Activated naive CD8-positive, alpha-beta T cell treated with anti-CD3 and anti-CD28 coated beads, Interleukin-2, amount 10 ng/mL, durations not matched to agents 7 days and 5 days (primary cell): ENCODE measurements around the gene PIR. TPM values are rescaled to one million over a fixed set of nuclear protein-coding genes. Genes with fewer than 3 reads are reported as not detected.

Experiments
- ATAC-seq: fragments of 150-1000 bp; cut with Tn5 transposase; one replicate; pipeline ENCODE4 v1.10.0; 2021; ENCODE audit warnings: low read depth, moderate library complexity
- POLR2A ChIA-PET: fragments of 350-600 bp; sonication (Branson Sonifier 250); formaldehyde crosslinking; loops from one replicate; lab custom pipeline; 2021; ENCODE audit warnings: antibody characterized with exemption; lab: Charles Lee
- DNase-seq: peaks from one replicate; pipeline ENCODE4 v3.0.0; 2021
- H3K27ac Mint-ChIP-seq: one replicate; pipeline ENCODE4 v1.8.0; 2022; ENCODE audit warnings: mild to moderate bottlenecking, mixed read lengths
- H3K27me3 Mint-ChIP-seq: one replicate; pipeline ENCODE4 v1.8.0; 2022; ENCODE audit warnings: mild to moderate bottlenecking, moderate library complexity, mixed read lengths
- H3K36me3 Mint-ChIP-seq: one replicate; pipeline ENCODE4 v1.8.0; 2021; ENCODE audit warnings: mild to moderate bottlenecking, mixed read lengths
- H3K4me1 Mint-ChIP-seq: one replicate; pipeline ENCODE4 v1.8.0; 2021; ENCODE audit warnings: mixed read lengths
- H3K4me3 Mint-ChIP-seq: one replicate; pipeline ENCODE4 v1.8.0; 2022; ENCODE audit warnings: mild to moderate bottlenecking, moderate library complexity, mixed read lengths
- H3K9me3 Mint-ChIP-seq: one replicate; pipeline ENCODE4 v1.8.0; 2021; ENCODE audit warnings: mixed read lengths
- total RNA-seq, 2 experiments: library from RNA; stranded (reverse); gene quantifications; one replicate each; pipeline ENCODE4 v1.2.3, GENCODE V29; 2021

PIR gene
- 1 to 10 TPM; 1.4 to 2.4 TPM for total RNA-seq

DNA sequence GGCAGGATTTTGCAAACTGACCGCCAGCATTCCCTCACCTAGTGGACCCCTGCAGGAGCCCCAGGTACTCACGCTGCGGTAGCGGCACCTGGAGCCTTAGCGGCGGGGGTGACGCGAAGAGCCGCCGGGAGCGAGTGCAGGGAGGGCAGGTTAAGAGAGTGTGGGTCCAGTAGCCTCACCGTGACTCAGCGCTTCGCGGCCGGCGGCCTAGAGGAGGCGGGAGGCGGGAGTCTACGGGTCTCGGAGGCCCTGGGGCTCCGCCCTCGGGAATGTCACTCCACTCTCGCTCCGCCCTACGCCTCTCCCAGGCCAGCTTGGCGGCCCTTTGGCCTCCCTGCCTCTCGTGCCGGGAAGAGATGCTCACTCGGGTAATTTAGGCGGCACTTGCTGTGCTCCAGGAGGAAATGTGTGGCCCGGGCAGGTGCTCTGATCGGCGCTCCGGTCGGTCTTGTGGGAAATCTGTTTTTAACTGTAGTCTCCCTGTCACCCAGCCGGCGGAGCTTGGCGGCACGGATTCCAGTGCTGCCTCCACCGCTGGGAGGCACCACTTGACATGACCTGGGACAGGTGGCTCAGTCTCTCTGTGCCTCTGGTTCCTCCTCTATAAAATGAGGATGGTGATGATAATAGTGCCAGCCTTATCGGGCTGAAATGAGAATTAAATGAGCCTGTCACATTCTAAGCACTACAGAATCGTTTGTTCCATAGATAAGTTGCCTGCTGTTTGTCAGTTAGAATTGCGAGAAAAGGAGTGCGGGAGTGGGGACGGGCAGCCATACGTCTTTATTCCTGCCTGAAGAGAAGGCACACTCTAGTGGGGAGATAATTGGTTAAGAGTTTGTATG, at the start of gene PIR:
Gene PIR (minus strand): TSS at position 216 of the 845 bp plus-strand sequence. CDS start 2,076 bp downstream, outside the sequence.
- Mint-ChIP-seq H3K36me3 (peaks cover 2% of the 10 kb centered on the region), H3K27ac (peak within 1 kb of the TSS; percentile 7), H3K4me1 (peaks cover 8% of the 10 kb centered on the region), H3K4me3 (peak within 1 kb of the TSS; percentile 81), H3K27me3 (peaks cover 8% of the 10 kb centered on the region), H3K9me3 (no peaks in the 10 kb centered on the region)
- ATAC-seq: peak; percentile 91
- POLR2A ChIA-PET: no interaction called here
- DNase-seq: peak; percentile 56

DNA sequence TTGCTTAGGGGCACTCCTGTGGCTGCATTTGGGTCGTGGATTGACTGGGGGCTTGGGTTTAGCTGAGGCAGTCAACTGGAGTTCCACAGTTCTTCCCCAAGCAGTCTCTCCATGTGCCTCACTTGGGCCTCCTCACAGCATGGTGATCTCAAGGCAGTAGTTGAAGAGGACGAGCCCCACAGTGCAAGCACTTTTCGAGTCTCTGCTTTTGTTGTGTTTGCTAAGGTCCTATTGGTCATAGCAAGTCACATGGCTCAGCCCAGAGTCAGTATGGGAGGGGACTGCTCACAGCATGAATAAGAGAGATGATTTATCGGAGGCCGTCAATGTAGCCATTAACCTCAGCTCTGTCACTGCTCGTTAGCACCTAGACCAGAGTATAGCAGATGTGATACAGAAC, 37.2 kb upstream of the PIR start:
- ATAC-seq (no peak), DNase-seq (no peak)
- H3K36me3 Mint-ChIP-seq: no peaks in the 10 kb centered on the region
- POLR2A ChIA-PET: no interaction called here
- H3K27me3 Mint-ChIP-seq: peaks cover 3% of the 10 kb centered on the region
- no peaks in the 10 kb centered on the region for H3K4me1 Mint-ChIP-seq
- no peak overlapping the region for H3K4me3 Mint-ChIP-seq
- no peaks in the 10 kb centered on the region for H3K9me3 Mint-ChIP-seq
- no peak overlapping the region for H3K27ac Mint-ChIP-seq

DNA sequence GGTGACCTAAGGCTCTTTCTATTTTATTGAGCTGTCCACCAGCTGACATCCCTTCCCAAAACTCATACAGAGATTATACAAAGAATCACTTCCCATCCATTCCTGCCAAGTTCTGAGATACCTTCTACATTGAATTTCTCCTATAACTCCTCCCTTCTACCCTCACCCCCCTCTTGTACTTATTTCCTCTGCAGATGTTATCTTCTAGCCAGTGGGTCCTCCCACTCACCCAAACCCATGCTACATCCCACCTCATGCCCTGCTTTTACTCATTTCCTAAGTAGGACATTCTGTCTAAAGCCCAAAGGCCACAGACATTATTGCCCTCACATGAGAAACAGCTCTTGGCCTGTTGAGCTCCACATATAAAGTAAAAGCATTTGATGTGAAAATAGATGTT, 36.0 kb upstream of the PIR start:
- Mint-ChIP-seq H3K27ac (no peak overlapping the region), H3K4me1 (no peaks in the 10 kb centered on the region), H3K36me3 (no peaks in the 10 kb centered on the region), H3K27me3 (peaks cover 3% of the 10 kb centered on the region), H3K9me3 (no peaks in the 10 kb centered on the region), H3K4me3 (no peak overlapping the region)
- POLR2A ChIA-PET: no interaction called here
- ATAC-seq (no peak), DNase-seq (no peak)

DNA sequence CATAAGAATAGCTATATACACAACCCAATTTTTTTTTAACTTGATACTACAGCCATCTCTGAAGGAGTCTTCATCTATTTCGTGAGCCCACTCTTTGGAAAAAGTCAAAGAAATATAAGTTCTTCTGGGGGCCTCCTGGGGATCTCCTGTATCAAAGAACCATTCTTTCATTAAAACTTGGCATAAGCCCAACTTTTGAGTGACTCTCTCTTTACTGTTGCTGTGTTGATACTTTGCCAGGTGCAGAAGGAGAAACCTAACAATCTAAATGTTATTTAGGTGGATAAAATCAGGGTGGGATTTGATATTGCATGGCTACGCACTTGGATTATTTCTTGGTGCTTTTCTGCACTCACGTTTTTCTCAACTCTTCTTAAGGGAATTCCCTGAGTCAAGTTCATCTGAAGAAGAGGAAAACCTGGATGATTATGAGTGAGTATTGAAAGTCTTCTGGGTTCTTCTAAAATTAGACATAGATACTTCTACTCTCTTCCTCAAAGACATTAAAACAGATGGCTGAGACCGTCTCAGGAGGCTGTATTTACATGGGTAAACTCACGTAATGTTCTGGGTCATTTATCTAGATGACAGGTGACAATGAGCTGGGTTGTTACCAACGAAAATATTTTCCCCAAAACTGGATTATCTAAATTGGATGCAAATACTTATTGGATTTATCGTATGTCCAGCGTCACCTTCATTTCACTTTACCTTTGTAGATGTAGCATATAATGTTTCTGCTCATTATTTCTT, 32.7 kb upstream of the PIR start:
- Mint-ChIP-seq H3K27me3 (peaks cover 4% of the 10 kb centered on the region), H3K9me3 (no peaks in the 10 kb centered on the region), H3K4me1 (no peaks in the 10 kb centered on the region), H3K27ac (no peak overlapping the region), H3K36me3 (no peaks in the 10 kb centered on the region), H3K4me3 (no peak overlapping the region)
- no peak for ATAC-seq
- DNase-seq: no peak
- POLR2A ChIA-PET: no interaction called here

DNA sequence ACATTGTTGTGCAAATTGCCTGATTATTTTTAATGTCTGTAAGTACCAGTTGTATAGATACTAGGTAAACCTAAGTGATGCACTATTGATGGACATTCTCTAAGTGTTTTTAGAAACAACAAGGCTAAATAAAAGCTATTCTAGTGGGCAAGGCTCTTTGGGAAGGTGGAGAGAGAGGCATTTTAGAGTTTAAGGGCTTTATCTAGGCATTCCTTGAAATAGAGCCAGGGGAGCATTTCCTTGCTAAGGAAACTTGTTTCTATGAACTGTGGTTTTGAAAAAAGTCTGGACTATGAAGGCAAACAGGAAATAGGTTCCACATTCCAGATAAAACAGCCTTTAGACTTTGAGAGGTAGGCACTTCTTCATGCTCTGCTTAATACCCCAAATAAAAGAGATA, 31.3 kb upstream of the PIR start:
- no peak overlapping the region for H3K27ac Mint-ChIP-seq
- ATAC-seq (no peak), DNase-seq (no peak)
- POLR2A ChIA-PET: no interaction called here
- no peaks in the 10 kb centered on the region for H3K36me3 Mint-ChIP-seq
- no peaks in the 10 kb centered on the region for H3K9me3 Mint-ChIP-seq
- no peaks in the 10 kb centered on the region for H3K4me1 Mint-ChIP-seq
- H3K4me3 Mint-ChIP-seq: no peak overlapping the region
- peaks cover 4% of the 10 kb centered on the region for H3K27me3 Mint-ChIP-seq

DNA sequence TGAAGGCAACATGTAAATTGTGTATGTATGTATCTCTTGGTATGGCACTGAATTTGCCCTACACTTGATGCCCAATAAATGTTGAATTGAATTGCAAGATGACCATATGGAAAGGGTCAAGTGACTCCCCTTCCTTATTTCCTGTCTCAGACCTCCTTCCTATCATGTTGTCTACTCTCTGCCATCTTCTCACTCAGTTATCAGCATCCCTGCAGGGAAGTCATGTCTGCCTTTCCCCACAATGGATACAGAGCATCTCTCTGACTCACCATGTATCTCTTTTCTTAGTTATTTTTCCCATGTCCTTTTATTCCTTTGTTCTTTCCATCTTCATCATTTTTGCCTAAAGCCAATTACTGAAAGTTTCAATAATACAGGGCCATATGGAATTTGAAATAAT, 30.0 kb upstream of the PIR start:
- ATAC-seq (no peak), DNase-seq (no peak)
- H3K36me3 Mint-ChIP-seq: no peaks in the 10 kb centered on the region
- no peaks in the 10 kb centered on the region for H3K9me3 Mint-ChIP-seq
- peaks cover 4% of the 10 kb centered on the region for H3K27me3 Mint-ChIP-seq
- H3K27ac Mint-ChIP-seq: no peak overlapping the region
- no peak overlapping the region for H3K4me3 Mint-ChIP-seq
- POLR2A ChIA-PET: no interaction called here
- no peaks in the 10 kb centered on the region for H3K4me1 Mint-ChIP-seq

DNA sequence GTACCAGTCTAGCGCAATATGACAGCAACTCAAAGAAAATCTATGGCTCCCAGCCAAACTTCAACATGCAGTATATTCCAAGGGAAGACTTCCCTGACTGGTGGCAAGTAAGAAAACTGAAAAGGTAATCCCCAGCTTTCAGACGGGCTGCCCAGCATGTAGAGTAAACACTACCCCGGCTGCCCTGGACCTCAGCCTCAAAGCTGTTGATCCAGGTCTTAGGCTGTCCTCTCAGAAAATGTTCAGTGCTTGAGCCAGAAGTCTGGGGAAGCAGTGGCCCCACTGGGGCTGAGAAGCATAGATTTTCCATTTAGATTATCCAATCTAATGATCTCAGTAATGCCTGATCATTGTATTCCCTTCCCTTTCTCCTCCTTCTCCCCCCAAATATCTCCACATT, 29.3 kb upstream of the PIR start:
- Mint-ChIP-seq H3K27ac (no peak overlapping the region), H3K4me3 (no peak overlapping the region), H3K36me3 (no peaks in the 10 kb centered on the region), H3K27me3 (peaks cover 4% of the 10 kb centered on the region), H3K9me3 (no peaks in the 10 kb centered on the region), H3K4me1 (no peaks in the 10 kb centered on the region)
- POLR2A ChIA-PET: no interaction called here
- no peak for DNase-seq
- no peak for ATAC-seq

DNA sequence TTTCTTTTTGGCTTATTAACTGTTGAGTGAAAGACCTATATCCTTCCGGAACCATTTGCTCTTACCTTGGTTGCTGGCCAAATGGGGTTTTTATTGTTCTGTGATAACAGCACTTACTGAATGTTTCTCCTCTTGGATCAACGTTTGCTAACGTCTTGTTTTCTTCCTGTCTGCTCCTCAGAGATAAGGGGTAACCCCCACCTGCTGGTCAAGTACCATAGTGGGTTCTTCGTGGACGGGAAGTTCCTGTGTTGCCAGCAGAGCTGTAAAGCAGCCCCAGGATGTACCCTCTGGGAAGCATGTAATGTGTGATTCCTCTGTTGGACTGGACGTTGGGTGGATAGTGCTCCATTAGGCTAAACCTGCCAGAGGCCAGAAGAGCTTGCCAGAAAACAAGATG, 22.8 kb upstream of the PIR start:
- no peak overlapping the region for H3K27ac Mint-ChIP-seq
- ATAC-seq: no peak
- no peak for DNase-seq
- no peaks in the 10 kb centered on the region for H3K4me1 Mint-ChIP-seq
- H3K27me3 Mint-ChIP-seq: peaks cover 7% of the 10 kb centered on the region
- no peaks in the 10 kb centered on the region for H3K9me3 Mint-ChIP-seq
- POLR2A ChIA-PET: no interaction called here
- no peaks in the 10 kb centered on the region for H3K36me3 Mint-ChIP-seq
- H3K4me3 Mint-ChIP-seq: no peak overlapping the region

DNA sequence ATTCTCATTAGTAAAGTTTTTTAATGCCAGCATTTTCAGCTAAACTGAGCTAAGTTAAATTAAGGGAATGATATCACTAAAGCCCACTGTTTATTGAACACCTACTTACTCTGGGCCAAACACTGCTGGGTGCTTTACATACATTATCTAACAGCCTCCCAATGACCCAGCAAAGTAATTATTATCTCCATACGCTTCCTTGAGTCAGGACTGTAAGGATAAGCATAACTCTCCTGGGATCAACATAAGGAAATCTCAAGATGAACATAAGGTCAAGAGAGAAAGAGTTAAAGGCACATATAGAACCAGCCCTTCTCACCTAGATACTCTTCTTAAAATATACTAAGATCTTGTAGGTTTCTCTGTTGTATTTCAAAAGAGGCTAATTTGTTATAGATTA, 21.1 kb upstream of the PIR start:
- no peak overlapping the region for H3K27ac Mint-ChIP-seq
- ATAC-seq (no peak), DNase-seq (no peak)
- H3K4me1 Mint-ChIP-seq: no peaks in the 10 kb centered on the region
- H3K27me3 Mint-ChIP-seq: peaks cover 7% of the 10 kb centered on the region
- H3K36me3 Mint-ChIP-seq: no peaks in the 10 kb centered on the region
- no peaks in the 10 kb centered on the region for H3K9me3 Mint-ChIP-seq
- H3K4me3 Mint-ChIP-seq: no peak overlapping the region
- POLR2A ChIA-PET: no interaction called here

DNA sequence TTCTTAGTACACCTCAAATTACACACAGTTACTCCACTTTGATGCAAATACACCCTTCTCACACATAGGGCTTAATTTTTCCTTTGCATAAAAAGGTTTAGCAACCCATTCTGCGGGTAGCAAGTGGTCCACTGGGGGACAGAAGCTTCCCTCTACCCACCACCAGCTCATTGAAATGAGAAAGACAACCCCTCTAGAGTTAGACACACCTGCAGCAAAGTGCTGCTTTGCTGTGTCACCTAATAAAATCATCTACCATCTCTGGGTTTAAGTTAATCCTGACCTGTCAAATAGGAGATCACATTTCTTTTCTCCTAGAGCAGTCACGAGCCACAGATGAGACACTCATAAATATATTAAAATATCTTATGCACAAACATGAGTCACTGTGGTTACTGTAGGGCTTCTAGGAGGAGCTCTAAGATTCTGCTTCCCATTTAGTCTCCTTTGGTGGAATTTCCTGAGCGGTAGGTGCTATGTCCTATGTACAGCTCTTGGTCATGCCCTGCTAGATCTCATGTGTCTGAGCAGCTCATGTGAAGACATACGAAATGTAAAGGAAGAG, 19.4 kb upstream of the PIR start:
- H3K27ac Mint-ChIP-seq: no peak overlapping the region
- no peak for DNase-seq
- peaks cover 7% of the 10 kb centered on the region for H3K27me3 Mint-ChIP-seq
- POLR2A ChIA-PET: no interaction called here
- no peaks in the 10 kb centered on the region for H3K9me3 Mint-ChIP-seq
- no peaks in the 10 kb centered on the region for H3K4me1 Mint-ChIP-seq
- ATAC-seq: no peak
- no peaks in the 10 kb centered on the region for H3K36me3 Mint-ChIP-seq
- H3K4me3 Mint-ChIP-seq: no peak overlapping the region

DNA sequence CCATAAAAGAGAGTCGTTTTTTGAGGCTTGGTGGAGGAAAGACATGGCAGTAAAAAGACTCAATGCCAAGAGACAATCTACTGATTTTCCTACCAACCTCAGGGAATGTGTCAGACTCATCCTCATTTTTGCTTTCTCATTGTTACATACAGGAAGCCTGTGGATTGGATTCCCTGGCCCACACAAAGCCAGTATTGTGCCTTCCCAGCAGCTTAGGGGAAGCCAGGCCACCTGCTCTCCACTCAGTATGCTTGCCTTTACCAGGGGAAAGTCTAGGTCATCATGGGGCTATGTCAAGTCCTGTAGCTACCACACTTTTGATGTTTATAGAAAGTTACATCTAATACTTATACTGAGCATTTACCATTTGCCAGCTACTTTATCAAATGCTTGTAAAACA, 18.4 kb upstream of the PIR start:
- POLR2A ChIA-PET: no interaction called here

DNA sequence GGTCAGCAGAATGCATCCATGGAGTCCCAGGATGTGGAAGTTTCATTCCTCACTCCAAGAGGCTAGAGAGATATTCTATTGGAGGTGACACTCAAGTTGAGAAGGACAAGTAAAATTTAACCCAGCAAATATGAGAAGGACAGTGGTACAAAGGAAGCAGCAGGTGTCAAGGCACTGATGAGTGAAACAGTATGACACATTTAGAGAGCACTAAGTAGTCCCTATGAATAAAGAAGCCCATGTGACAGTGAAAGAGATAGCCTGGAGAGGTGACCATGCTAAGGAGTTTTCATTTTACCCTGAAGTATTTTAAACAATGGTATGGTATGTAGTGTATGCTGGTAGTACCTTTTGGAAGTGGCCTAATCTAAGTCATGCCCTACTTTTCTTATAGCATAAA, 16.7 kb upstream of the PIR start:
- no peak overlapping the region for H3K27ac Mint-ChIP-seq
- no peak for DNase-seq
- peaks cover 7% of the 10 kb centered on the region for H3K27me3 Mint-ChIP-seq
- POLR2A ChIA-PET: no interaction called here
- no peak overlapping the region for H3K4me3 Mint-ChIP-seq
- H3K36me3 Mint-ChIP-seq: no peaks in the 10 kb centered on the region
- H3K4me1 Mint-ChIP-seq: no peaks in the 10 kb centered on the region
- no peak for ATAC-seq
- no peaks in the 10 kb centered on the region for H3K9me3 Mint-ChIP-seq

More for the DNA sequence above, 18.4 kb upstream of the PIR start:
- no peaks in the 10 kb centered on the region for H3K36me3 Mint-ChIP-seq
- H3K27ac Mint-ChIP-seq: no peak overlapping the region
- no peak for DNase-seq
- no peaks in the 10 kb centered on the region for H3K4me1 Mint-ChIP-seq
- H3K9me3 Mint-ChIP-seq: no peaks in the 10 kb centered on the region
- H3K4me3 Mint-ChIP-seq: no peak overlapping the region
- peaks cover 9% of the 10 kb centered on the region for H3K27me3 Mint-ChIP-seq
- ATAC-seq: no peak

DNA sequence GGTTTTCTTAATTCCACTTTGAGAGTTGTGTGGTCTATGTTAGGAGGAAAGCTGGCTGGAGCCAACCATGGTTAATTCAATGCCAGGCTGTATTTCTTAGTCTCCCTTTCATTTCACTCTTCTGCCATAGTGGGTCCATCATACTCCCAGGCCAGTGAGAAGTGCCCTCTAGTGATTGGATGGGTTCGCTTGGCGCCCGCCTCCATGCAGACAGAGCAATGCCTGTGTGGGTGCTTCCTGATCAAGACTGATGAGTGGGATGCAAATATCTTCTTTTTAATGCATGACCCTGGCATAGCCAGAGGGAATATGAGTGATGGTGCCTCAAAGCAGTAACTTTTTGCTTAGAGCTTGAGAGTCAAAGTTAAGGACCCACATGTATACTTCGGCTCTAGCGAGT, 13.9 kb upstream of the PIR start:
- DNase-seq: no peak
- H3K27ac Mint-ChIP-seq: no peak overlapping the region
- H3K4me3 Mint-ChIP-seq: no peak overlapping the region
- H3K4me1 Mint-ChIP-seq: no peaks in the 10 kb centered on the region
- no peaks in the 10 kb centered on the region for H3K36me3 Mint-ChIP-seq
- no peaks in the 10 kb centered on the region for H3K9me3 Mint-ChIP-seq
- no peak for ATAC-seq
- peaks cover 16% of the 10 kb centered on the region for H3K27me3 Mint-ChIP-seq
- POLR2A ChIA-PET: no interaction called here

DNA sequence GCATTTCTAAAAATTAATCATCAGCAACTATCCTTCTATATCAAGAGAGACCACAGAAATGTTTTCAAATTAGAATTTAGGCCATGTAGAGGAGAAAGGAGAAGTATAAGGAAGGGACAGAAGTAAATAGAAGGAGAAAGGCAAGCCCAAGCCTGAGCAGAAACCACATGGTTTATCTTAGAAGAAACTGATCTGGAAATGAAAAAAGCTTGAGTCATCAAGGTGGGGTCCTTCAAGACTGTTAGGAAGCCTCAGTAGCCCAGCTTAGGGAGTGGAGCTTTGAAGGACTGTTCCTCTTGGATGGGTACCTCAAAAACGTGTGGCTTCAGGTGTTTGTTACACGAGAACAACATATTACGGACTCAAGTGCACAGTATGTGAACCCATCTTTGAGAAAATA, 12.0 kb upstream of the PIR start:
- no peaks in the 10 kb centered on the region for H3K36me3 Mint-ChIP-seq
- POLR2A ChIA-PET: no interaction called here
- H3K9me3 Mint-ChIP-seq: no peaks in the 10 kb centered on the region
- H3K4me1 Mint-ChIP-seq: no peaks in the 10 kb centered on the region
- no peak overlapping the region for H3K4me3 Mint-ChIP-seq
- H3K27ac Mint-ChIP-seq: no peak overlapping the region
- DNase-seq: no peak
- no peak for ATAC-seq
- H3K27me3 Mint-ChIP-seq: peaks cover 19% of the 10 kb centered on the region
